Breast epithelium (tissue), 4 donors: Measurements from ENCODE around the gene LOC101059915.
"Not testable (repeated sequence)": the region's sequence is repeated elsewhere in the genome, so short reads cannot be mapped to it uniquely, and the experiment has no call there.

Source experiments
- DNase-seq, 2 donors: peaks; one replicate each; pipeline ENCODE4 v3.0.0-alpha.2; 2019; ENCODE audit warnings: low spot score in 2 of 2
- H3K27ac ChIP-seq, 2 donors: fragments of 200-600 bp; sonication (generic) in 1 of 2; one replicate each; pipeline ENCODE4 v1.5.1; 2016 to 2019; ENCODE audit warnings: mild to moderate bottlenecking in 1 of 2
- H3K27me3 ChIP-seq, 2 donors: fragments of 200-600 bp; sonication (generic) in 1 of 2; one replicate each; pipeline versions ENCODE4 v1.5.1 to v1.6.0; 2017 to 2019; ENCODE audit warnings: control low read depth in 1 of 2, mild to moderate bottlenecking in 1 of 2
- H3K36me3 ChIP-seq: fragments of 200-600 bp; one replicate; pipeline ENCODE4 v1.5.1; 2019
- H3K4me1 ChIP-seq, 2 donors: fragments of 200-600 bp; sonication (generic); one replicate each; pipeline ENCODE4 v1.5.1; 2016 to 2019; ENCODE audit warnings: control low read depth in 1 of 2
- H3K4me3 ChIP-seq, 3 donors: fragments of 200-600 bp; sonication (generic); 1 replicate in 2 of 3; 2 replicates in 1 of 3; pipeline ENCODE4 v1.5.1; 2016 to 2019; ENCODE audit warnings: mild to moderate bottlenecking in 3 of 3, moderate library complexity in 2 of 3
- H3K9me3 ChIP-seq, 2 donors: fragments of 200-600 bp; sonication (generic) in 1 of 2; one replicate each; pipeline ENCODE4 v1.5.1; 2016 to 2019; ENCODE audit warnings: control low read depth in 1 of 2
- POLR2A ChIP-seq: fragments of 450-650 bp; IDR thresholded peaks from one replicate; pipeline ENCODE4 v1.6.1; 2016; ENCODE audit warnings: antibody characterized with exemption, mild to moderate bottlenecking, moderate library complexity
- POLR2AphosphoS5 ChIP-seq, 3 donors: sonication (generic); formaldehyde crosslinking; IDR thresholded peaks; one replicate each; pipeline ENCODE4 v1.6.1; 2017; ENCODE audit warnings: antibody characterized with exemption in 3 of 3
- intact Hi-C: fragments of 100-400 bp; cut with DNase I; formaldehyde crosslinking; loops from one replicate; pipeline ENCODE4 v1.15.1; 2023; ENCODE audit warnings: low total_unique reads
- TF ChIP-seq, protein P1 (sequence below), 3 donors: fragments of 450-650 bp; IDR thresholded peaks; one replicate each; pipeline ENCODE4 v1.5.1; 2016 to 2017; ENCODE audit warnings: antibody characterized with exemption in 3 of 3, mild to moderate bottlenecking in 3 of 3, moderate library complexity in 3 of 3

The LOC101059915 gene

GRCh38 chrX:71669947-71670346 is 2.6 kb downstream of the LOC101059915 start:
- DNase-seq, intact Hi-C loops, H3K4me3 ChIP-seq, H3K27ac ChIP-seq, H3K36me3 ChIP-seq, H3K9me3 ChIP-seq, H3K4me1 ChIP-seq: not testable (repeated sequence)
- TF ChIP-seq, protein P1, sequence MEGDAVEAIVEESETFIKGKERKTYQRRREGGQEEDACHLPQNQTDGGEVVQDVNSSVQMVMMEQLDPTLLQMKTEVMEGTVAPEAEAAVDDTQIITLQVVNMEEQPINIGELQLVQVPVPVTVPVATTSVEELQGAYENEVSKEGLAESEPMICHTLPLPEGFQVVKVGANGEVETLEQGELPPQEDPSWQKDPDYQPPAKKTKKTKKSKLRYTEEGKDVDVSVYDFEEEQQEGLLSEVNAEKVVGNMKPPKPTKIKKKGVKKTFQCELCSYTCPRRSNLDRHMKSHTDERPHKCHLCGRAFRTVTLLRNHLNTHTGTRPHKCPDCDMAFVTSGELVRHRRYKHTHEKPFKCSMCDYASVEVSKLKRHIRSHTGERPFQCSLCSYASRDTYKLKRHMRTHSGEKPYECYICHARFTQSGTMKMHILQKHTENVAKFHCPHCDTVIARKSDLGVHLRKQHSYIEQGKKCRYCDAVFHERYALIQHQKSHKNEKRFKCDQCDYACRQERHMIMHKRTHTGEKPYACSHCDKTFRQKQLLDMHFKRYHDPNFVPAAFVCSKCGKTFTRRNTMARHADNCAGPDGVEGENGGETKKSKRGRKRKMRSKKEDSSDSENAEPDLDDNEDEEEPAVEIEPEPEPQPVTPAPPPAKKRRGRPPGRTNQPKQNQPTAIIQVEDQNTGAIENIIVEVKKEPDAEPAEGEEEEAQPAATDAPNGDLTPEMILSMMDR (IDR thresholded peaks at IDR 0.05): peak in 1 of 3 donors; percentile 20
- peaks cover 0 to 33% of the 10 kb centered on the region in 2 donors for H3K27me3 ChIP-seq

- Histone ChIP-seq H3K4me1 (no peaks in the 10 kb centered on the region), H3K4me3 (no peak overlapping the region), H3K27ac (no peak overlapping the region), H3K36me3 (no peaks in the 10 kb centered on the region), H3K27me3 (peaks cover 0 to 31% of the 10 kb centered on the region in 2 donors), H3K9me3 (peaks cover 0 to under 1% of the 10 kb centered on the region in 2 donors)
- DNase-seq: no peak
- intact Hi-C loops: no loop called here
- TF ChIP-seq, protein P1 (IDR thresholded peaks at IDR 0.05): no peak
- no peak for TF ChIP-seq POLR2AphosphoS5 (IDR thresholded peaks at IDR 0.05)
- no peak for TF ChIP-seq POLR2A
Observed at GRCh38 chrX:71671043-71671780, 3.9 kb downstream of the LOC101059915 start.

- Histone ChIP-seq H3K36me3 (no peaks in the 10 kb centered on the region), H3K4me1 (no peaks in the 10 kb centered on the region), H3K27ac (no peak overlapping the region), H3K9me3 (peaks cover 0 to 4% of the 10 kb centered on the region in 2 donors), H3K27me3 (peaks cover 0 to 31% of the 10 kb centered on the region in 2 donors), H3K4me3 (no peak overlapping the region)
- intact Hi-C loops: no loop called here
- no peak for TF ChIP-seq POLR2AphosphoS5 (IDR thresholded peaks at IDR 0.05)
- TF ChIP-seq, protein P1 (IDR thresholded peaks at IDR 0.05): no peak
- TF ChIP-seq POLR2A: no peak
- no peak for DNase-seq
Observed at GRCh38 chrX:71671938-71672337, 4.6 kb downstream of the LOC101059915 start.

- H3K36me3 ChIP-seq, H3K9me3 ChIP-seq, H3K4me1 ChIP-seq, DNase-seq, intact Hi-C loops, H3K27ac ChIP-seq, H3K4me3 ChIP-seq: not testable (repeated sequence)
- peaks cover 0 to 28% of the 10 kb centered on the region in 2 donors for H3K27me3 ChIP-seq
Observed at GRCh38 chrX:71675636-71676035, 8.3 kb downstream of the LOC101059915 start.

GRCh38 chrX:71676068-71676795 is 8.9 kb downstream of the LOC101059915 start:
- intact Hi-C loops, H3K27ac ChIP-seq, H3K4me1 ChIP-seq, H3K4me3 ChIP-seq, H3K36me3 ChIP-seq, H3K9me3 ChIP-seq: not testable (repeated sequence)
- peaks cover 0 to 28% of the 10 kb centered on the region in 2 donors for H3K27me3 ChIP-seq
- peak in 1 of 2 donors; percentile 2 for DNase-seq

DNA sequence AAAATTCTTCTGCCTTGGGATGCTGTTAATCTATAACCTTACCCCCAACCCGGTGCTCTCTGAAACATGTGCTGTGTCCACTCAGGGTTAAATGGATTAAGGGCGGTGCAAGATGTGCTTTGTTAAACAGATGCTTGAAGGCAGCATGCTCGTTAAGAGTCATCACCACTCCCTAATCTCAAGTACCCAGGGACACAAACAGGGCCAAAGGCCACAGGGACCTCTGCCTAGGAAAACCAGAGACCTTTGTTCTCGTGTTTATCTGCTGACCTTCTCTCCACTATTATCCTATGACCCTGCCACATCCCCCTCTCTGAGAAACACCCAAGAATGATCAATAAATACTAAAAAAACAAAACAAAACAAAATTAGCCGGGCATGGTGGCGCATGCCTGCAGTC is 9.8 kb downstream of the LOC101059915 start:
- H3K27ac ChIP-seq, H3K4me1 ChIP-seq, DNase-seq, H3K9me3 ChIP-seq, intact Hi-C loops, H3K4me3 ChIP-seq, H3K36me3 ChIP-seq: not testable (repeated sequence)
- peaks cover 0 to 20% of the 10 kb centered on the region in 2 donors for H3K27me3 ChIP-seq
